ENCODE data around the gene HINT2.

DNA sequence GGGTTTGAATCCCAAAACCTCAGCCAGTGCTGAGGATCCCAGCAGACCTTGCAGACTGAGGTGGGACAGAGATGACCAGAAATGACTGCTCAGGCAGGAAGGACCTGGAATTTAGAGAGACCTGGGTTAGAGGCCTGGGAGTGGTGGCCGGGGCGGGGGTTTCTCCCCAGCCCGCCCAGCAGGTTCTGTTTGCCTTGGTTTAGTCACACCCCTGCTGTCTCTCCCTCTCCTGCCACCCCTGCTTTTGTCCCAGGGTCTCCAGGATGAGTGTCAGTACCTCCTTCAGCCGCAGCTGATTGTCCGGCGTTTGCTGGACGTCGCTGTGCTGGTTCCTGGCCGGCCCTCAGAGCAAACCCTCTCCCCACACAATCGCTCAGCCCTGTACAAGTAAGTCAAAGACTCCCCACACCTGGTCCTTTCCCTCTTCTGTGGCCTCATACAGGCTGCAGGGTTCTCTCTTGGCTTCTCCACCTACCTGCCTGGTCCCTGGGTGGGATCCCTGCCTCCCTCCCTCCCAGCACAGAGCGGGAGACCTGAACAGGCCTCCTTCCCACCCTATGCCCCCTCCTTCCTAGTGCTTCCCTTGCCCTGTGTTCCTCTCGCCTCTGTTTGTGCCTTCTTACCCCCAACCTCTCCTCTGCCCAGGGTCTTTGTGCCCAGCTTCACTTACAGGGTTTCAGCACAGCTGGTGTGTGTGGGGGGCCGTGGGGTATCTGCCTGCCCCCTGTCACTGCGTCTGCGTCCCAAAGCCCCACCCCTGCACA, 26.2 kb upstream of the HINT2 start:
- TF ChIP-seq, protein P1, sequence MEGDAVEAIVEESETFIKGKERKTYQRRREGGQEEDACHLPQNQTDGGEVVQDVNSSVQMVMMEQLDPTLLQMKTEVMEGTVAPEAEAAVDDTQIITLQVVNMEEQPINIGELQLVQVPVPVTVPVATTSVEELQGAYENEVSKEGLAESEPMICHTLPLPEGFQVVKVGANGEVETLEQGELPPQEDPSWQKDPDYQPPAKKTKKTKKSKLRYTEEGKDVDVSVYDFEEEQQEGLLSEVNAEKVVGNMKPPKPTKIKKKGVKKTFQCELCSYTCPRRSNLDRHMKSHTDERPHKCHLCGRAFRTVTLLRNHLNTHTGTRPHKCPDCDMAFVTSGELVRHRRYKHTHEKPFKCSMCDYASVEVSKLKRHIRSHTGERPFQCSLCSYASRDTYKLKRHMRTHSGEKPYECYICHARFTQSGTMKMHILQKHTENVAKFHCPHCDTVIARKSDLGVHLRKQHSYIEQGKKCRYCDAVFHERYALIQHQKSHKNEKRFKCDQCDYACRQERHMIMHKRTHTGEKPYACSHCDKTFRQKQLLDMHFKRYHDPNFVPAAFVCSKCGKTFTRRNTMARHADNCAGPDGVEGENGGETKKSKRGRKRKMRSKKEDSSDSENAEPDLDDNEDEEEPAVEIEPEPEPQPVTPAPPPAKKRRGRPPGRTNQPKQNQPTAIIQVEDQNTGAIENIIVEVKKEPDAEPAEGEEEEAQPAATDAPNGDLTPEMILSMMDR (IDR thresholded peaks at IDR 0.05) = no peak
- TF ChIP-seq POLR2A (IDR thresholded peaks at IDR 0.05) = no peak

Data from heart left ventricle (tissue), 13 donors.